Islet of Langerhans (tissue), 1 donor: ENCODE measurements around the gene FAM89B.
"Not testable (repeated sequence)": the region's sequence is repeated elsewhere in the genome, so short reads cannot be mapped to it uniquely, and the experiment has no call there.

ENCODE experiments used
- FAIRE-seq: peaks from one replicate; lab custom pipeline; 2011; peaks lifted over from hg19 to GRCh38; lab: Jason Lieb, UNC

FAM89B gene

DNA sequence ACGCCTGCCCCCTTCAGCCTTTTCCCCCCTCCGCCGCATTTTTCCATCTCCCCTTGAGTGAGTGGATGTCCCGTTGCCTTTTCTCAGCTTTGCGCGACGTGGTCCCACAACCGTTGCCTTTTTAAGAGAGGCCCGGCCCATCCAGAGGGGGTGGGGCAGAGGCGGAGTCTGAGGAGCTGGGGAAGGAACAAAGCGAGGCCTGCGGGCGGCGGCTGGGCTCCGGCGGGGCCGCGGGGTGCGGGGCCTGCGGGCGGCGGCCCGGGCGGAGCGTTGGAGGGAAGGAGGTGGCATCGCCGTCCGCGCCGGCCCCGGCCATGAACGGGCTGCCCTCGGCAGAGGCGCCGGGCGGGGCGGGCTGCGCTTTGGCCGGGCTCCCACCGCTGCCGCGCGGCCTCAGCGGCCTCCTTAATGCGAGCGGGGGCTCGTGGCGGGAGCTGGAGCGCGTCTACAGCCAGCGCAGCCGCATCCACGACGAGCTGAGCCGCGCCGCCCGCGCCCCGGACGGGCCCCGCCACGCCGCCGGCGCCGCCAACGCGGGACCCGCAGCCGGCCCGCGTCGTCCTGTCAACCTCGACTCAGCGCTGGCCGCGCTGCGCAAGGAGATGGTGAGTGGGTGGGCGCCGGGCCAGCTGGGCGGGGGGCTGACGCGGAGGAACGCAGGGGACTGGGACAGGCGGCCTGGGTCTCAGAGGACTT is at the start of gene FAM89B:
Gene FAM89B, plus strand, starts transcription at position 183 of the 696 bp plus-strand sequence. Its CDS starts 132 bp downstream, at position 315.
- FAIRE-seq = no peak

DNA sequence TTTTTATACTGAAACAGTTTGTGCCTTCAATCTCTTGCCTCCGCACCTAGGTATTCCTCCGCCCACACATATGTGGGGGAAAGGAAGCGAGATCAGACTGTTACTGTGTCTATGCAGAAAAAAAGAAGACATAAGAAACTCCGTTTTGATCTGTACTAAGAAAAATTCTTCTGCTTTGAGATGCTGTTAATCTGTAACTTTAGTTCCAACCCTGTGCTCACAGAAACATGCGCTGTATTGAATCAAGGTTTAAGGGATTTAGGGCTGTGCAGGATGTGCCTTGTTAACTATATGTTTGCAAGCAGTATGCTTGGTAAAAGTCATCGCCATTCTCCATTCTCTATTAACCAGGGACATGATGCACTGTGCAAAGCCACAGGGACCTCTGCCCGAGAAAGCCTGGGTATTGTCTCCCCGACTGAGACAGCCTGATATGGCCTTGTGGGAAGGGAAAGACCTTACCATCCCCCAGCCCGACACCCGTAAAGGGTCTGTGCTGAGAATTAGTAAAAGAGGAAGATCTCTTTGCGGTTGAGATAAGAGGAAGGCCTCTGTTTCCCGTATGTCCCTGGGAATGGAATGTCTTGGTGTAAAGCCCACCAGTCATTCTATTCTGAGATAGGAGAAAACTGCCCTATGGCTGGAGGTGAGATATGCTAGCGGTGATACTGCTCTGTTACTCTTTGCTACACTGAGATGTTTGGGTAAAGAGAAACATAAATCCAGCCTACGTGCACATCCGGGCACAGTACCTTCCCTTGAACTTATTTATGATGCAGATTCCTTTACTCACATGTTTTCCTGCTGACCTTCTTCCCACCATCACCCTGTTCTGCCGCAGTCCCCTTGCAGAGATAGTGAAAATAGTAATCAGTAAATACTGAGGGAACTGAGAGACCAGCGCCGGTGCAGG is 49.4 kb upstream of the FAM89B start:
- FAIRE-seq = not testable (repeated sequence)

DNA sequence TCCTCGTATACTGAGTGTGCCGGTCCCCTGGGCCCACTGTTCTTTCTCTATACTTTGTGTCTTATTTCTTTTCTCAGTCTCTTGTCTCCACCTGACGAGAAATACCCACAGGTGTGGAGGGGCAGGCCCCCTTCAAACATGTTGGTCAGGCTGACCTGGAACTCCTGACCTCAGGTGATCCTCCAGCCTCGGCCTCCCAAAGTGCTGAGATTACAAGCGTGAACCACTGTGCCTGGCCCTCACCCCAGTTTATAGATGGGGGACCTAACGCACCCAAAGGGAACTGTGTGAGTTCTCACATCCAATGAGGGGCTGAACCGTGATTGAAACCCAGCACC is 48.7 kb upstream of the FAM89B start:
- FAIRE-seq = not testable (repeated sequence)

DNA sequence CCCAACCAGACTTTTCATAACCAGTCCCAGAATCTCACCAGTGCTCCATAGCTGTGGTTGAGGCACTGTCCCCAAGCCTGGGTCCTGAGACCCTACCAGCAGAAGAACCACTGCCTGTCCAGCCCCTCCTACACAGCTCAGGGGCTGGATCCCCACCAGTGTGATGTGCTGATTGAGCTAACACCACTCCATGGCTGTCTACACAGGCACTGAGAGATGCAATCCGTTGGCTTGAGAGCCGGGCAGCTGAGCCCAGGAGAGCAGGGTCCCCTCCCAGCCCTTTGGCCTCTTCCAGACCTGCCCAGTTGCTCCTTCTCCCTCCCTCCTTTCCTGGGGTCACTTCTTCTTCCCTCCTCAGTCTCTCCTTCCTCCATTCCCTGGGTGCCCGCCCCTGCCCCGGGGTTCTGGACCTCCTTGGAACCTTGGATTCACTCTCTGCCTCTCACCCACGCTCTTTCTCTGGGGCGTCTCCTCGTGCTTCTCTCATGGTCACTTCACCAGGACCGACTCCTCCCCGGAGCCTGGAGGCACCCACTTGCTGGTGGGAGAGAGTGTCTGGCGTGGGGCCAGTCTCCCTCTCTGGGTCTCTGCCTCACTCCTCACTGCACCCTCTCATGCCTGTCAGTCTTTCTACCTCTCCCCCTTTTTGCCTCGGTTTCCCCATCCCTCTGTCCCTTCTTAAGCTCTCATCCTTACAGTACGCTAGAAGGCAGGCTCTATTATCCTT is 48.2 kb upstream of the FAM89B start:
- FAIRE-seq = no peak

DNA sequence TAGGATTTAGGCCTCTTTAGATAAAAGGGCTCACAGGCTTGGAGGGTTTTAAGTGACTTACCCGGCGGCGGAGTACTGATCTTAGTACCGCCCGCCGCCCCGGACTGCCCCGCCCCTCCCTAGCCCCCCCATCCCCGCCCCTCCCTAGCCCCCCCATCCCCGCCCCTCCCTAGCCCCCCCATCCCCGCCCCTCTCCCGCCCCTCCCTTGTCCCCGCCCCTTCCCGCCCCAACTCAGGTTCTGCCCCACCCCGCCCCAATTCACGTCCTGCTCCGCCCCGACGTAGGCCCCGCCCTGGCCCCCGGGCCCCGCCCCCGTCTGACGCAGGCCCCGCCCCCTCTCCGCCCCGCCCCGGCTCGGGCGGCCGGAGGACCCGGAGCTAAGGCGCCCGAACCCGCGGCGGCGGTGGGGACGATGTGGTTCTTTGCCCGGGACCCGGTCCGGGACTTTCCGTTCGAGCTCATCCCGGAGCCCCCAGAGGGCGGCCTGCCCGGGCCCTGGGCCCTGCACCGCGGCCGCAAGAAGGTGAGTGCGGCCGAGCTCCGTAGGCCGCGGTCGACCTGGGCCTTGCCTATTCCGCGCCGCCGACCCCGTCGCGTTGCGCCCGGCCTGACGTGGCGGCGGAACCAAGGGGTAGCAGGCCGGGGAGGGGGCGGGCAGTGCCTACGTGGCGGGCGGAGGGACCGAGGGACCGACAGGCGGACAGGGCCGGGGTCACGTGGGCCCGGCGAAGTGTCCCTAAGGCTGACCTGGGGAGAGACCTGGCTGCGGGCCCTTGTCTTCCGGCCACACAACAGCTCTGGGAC is 47.4 kb upstream of the FAM89B start, which contains the start of gene SCYL1:
Gene SCYL1, plus strand, starts transcription at position 343 of the 805 bp plus-strand sequence. Its CDS starts 71 bp downstream, at position 414.
- FAIRE-seq = no peak

DNA sequence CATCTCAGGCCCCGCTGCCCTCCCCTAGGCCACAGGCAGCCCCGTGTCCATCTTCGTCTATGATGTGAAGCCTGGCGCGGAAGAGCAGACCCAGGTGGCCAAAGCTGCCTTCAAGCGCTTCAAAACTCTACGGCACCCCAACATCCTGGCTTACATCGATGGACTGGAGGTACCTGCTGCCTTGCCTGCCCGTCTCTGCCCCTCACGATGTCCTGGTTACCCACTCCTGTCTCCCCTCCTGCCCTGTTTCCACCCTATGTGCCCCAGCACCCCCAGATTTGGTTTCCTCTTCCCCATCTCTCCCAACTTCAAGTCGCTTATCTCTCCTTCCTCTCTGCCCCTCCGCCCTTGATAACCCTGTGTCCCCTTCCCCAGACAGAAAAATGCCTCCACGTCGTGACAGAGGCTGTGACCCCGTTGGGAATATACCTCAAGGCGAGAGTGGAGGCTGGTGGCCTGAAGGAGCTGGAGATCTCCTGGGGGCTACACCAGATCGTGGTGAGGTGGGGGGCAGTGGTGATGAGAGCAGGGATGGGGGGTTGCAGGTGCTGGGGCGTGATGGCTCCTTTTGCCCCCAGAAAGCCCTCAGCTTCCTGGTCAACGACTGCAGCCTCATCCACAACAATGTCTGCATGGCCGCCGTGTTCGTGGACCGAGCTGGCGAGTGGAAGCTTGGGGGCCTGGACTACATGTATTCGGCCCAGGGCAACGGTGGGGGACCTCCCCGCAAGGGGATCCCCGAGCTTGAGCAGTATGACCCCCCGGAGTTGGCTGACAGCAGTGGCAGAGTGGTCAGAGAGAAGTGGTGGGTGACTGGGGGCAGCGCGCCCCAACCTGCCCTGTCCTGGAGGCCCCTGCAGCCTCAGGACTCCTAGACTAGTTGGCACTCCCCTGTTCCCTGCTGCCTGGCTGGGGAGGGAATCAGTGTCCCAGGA is 46.5 kb upstream of the FAM89B start:
- no peak for FAIRE-seq

DNA sequence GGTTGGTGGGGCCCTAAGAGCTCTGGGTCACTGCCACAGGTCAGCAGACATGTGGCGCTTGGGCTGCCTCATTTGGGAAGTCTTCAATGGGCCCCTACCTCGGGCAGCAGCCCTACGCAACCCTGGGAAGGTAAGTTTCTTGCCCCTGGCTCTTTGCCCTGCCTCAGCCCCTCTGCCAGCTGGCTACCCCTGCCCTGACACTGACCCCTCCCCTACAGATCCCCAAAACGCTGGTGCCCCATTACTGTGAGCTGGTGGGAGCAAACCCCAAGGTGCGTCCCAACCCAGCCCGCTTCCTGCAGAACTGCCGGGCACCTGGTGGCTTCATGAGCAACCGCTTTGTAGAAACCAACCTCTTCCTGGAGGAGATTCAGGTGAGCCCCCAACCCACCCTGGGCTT is 45.6 kb upstream of the FAM89B start:
- FAIRE-seq = no peak

DNA sequence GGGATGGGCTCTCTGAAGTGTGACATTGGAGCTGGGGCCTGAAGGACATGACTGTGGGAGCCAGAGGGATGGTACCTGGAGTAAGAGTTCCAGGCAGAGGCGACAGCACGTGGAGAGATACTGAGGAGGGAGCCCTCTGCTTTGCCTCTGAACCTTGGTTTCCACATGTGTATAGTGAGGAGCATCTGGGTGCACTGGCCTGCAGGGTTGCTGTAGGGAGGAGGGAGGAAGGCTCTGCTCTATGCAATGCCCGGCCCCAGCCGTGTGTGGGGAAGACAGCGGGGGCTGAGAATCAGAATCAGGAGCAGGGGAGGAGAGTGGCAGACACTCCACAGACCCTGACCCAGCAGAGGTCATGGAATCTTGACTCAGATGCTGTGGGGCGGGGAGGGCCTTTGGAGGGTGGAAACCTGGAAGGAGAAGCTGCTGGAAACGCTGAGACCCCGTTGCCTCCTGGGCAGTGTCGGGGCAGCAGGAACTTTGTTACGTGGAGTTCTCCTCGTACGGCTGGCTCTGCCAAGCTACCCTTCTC is 43.5 kb upstream of the FAM89B start:
- no peak for FAIRE-seq

DNA sequence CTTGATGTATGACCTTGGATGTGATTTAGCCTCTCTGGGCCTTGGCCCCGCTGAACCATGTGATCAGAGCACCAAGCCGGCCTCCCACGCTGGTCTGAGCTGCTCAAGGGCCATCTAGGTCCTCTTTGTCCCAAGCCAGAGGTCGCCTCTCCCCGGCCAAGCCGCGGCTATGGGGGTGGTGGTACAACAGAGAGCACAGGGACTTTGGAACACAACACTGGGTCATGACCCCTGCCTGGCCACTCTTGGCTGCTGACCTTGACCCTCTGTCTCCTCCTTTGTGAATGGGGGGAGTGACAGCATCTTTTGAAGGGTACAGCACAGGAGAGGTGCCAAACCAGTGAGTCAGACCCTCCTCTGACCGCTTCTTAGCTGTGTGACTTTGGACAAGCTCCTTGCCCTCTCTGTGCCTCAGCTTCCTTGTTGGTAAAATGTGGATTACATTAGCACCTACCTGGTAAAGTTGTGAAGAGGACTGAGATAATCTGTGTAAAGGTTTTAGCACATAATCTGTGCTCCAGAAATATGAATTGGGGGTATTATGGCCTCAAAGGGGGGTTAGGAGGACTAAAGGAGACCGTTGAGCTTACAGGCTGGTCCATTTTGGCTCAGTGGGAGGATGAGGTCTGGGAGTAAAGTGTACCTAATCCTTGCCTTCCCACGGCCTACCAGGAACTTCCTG is 42.7 kb upstream of the FAM89B start:
- no peak for FAIRE-seq

DNA sequence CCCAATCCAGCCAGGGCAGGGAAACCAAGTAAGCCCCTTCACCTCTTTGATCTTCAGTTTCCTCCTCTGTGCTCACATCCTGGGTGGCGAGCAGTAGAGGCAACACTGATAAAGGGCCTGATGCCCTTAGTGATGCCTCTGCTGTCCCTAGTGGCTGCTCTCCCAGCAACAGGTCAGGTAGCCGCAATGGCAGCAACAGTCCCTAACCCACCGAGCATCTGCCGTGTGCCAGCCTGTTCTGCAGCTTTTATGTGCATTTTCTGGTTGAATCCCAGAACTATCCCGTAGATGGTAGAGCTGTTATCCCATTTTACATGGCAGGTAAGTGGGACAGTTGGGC is 42.2 kb upstream of the FAM89B start:
- no peak for FAIRE-seq

DNA sequence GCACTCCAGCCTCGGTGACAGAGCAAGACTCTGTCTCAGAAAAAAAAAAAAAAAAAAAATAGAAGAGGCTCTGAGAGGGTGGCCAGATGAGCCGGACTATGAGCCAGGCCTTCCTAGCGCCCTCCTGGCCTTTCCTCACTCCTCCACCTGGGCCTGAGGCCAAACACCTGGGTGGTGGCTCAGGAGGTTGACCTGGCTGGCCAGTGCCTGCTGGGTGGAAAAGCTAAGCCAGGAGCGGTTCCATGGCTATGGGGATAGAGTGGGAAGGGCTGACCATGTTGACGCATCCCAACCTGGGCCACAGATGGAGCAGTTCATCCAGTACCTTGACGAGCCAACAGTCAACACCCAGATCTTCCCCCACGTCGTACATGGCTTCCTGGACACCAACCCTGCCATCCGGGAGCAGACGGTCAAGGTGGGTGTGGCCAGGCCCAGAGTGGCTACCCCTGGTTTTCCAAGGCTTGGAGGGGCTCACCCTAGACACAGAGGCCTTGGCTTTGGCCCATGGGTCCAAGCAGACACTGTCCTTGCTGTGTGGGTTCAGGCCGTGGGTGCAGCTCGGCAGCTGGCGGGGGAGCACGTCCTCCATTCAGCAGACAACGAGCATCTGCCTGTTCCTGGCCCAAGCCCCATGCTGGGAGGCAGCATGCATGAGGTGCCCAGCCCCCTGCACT is 39.8 kb upstream of the FAM89B start:
- no peak for FAIRE-seq

DNA sequence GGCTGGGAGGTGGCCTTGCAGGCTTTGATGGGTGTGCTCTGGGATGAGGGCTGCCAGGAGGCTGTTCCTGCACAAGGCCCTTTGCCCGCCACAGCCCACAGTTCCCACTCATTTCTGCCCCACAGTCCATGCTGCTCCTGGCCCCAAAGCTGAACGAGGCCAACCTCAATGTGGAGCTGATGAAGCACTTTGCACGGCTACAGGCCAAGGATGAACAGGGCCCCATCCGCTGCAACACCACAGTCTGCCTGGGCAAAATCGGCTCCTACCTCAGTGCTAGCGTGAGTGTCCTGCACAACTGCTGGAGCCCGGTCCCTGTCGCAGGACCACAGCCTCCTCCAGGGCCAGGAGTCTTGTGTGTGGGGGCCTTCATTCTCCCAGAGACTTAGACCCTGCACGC is 37.2 kb upstream of the FAM89B start:
- no peak for FAIRE-seq

DNA sequence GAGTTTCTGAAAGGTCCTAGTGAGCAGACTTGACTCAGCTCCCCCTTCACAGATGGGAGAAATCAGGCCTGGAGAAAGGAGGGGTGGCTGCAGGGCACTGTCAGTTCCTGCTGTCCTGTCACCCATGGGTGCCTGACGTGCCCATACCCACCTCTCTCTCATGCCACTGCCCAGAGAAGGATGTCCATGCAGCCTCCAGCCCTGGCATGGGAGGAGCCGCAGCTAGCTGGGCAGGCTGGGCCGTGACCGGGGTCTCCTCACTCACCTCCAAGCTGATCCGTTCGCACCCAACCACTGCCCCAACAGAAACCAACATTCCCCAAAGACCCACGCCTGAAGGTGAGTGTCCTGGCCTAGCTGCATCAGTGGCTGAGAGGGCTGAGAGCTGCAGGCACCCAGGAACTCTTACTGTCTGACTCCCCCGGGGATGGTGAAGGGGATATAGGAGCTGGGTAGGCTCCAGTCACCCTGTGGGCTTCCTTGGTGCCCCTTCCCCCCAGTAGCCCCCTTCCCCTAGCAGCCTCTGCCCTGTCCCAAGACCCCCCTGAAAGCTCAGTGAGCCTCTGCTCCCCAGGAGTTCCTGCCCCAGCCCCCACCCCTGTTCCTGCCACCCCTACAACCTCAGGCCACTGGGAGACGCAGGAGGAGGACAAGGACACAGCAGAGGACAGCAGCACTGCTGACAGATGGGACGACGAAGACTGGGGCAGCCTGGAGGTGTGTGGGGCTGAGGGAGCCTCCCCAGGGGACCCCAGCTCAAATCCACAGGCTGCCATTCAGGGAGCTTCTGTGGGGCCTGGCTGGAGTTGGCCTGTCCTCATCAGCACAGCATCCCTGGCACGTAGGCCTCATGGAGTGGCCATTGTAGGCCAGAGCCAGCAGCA is 35.7 kb upstream of the FAM89B start:
- FAIRE-seq = no peak

DNA sequence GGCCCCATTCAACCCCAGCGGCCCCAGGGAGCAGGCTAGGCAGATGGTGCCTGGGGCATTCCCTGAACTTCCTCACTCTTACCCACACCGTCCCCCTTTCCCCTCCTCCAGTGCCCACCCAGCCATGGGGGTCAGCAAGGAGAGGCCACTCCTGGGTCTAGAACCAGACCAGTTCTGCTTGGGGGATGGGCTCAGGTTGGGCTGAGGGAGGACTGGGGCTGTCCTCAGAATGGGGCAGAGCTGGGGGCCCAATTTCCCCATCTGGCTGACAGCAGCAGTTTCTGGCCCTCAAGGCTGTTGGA is 35.1 kb upstream of the FAM89B start:
- FAIRE-seq = no peak

DNA sequence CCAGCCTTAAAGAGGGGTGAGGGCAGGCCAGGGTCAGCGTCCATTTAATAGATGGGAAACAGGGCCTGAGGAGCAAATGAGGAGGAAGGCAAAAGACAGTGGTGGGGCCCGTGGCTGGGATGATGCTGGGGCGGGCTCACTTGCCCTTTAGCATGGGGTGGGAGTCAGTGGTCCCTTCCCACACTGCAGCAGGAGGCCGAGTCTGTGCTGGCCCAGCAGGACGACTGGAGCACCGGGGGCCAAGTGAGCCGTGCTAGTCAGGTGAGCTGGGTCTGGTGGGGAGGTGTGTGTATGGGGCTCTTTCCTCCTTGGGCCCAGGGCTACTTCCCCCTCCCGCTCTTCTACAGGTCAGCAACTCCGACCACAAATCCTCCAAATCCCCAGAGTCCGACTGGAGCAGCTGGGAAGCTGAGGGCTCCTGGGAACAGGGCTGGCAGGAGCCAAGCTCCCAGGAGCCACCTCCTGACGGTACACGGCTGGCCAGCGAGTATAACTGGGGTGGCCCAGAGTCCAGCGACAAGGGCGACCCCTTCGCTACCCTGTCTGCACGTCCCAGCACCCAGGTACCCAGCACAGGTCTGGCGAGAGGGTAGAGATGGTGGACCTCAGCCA is 34.6 kb upstream of the FAM89B start:
- no peak for FAIRE-seq

DNA sequence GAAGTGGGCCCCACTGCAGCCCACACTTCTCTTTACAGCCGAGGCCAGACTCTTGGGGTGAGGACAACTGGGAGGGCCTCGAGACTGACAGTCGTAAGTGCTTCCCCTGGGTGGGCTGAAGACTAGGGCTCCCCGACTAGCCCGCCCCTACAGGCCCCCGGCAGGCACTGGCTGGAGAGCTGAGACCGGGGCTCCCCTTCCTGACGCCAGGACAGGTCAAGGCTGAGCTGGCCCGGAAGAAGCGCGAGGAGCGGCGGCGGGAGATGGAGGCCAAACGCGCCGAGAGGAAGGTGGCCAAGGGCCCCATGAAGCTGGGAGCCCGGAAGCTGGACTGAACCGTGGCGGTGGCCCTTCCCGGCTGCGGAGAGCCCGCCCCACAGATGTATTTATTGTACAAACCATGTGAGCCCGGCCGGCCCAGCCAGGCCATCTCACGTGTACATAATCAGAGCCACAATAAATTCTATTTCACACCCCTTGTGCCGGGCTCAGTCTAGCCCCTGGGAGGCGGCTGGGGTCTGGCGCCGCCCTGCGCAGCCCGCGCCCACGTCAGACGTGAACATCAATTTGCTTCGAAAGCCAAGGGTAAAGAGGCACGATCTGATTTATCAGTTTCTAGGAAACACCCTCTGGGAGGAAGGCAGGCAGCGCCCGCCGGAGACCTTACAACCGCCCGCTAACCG is 34.0 kb upstream of the FAM89B start:
- FAIRE-seq = no peak

DNA sequence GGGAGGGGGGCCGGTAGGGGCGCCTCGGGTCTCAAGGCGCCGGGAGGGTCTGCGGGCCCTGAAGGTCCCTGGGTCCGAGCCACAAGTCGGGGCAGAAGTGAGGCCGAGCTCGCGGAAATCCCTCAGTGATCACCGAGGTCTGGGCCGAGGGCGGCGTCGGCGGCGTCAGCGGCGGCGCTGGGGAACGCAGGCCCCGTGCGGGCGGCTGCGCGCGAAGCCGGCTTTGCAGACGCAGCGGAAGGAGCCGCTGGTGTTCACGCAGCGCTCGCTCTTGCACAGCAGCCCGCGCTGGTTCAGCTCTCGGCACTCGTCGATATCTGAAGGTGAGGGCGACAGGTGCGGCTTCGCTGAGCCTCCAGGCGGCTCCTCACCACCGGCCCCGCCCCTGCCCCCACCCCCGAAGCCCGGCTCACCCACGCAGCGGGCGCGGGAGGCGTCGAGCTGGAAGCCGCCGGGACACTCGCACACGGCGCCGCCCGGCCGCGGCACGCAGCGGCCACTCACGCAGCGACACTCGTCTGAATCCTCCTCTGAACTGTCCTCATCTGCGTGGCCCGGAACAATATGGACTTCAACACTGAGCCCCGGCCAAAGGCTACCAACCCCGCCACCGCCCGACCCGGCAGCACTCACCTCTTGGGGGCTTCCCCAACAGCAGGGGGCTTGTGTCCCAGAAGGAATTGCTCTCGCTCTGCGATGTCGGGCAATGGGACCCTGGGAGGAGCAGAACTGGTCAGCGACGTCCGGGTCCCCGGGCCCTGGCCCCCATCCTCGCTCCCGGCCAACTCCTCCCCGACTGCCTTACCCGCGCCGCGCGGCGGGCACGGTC is 33.2 kb upstream of the FAM89B start:
- no peak for FAIRE-seq
